Measurements from ENCODE around the gene TAF5. TPM values are rescaled to one million over a fixed set of nuclear protein-coding genes. Genes with fewer than 3 reads are reported as not detected.
A peak's percentile ranks its signal among the peaks of the same experiment; 100 is the strongest.

TAF5 gene
- total RNA-seq, 4 donors from 2014 or later = 4.0 to 6.7 (median 4.3) TPM

DNA sequence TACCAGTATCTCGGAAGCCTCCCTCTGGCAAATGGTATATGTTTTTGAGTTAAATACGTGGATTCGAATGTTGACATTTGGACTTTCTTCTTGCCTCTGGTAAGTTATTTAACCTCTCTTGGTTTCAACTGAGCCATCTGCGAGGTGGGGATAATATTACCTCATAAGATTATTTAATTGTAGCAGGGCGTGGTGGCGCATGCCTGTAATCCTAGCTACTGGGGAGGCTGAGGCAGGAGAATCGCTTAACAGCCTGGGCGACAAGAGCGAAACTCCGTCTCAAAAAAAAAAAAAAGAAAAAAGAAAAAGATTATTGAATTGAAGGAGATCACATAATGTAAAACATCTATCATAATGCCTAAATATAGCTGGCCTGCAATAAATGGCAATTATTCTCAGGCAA is 396 bp upstream of the TAF5 start:
- Histone ChIP-seq H3K9me3 (no peaks in the 10 kb centered on the region), H3K27ac (peak overlapping the region; percentile 43 to 93 (median 91)), H3K4me3 (peak overlapping the region; percentile 76 to 79), H3K4me1 (peaks cover 0 to 28% (median 0%) of the 10 kb centered on the region in 3 donors), H3K27me3 (no peaks in the 10 kb centered on the region), H3K36me3 (no peaks in the 10 kb centered on the region)
- no peak for ATAC-seq
- 62 to 71% methylated on average over 7 of the region's 10 CpGs for WGBS, 2 donors (ENCODE audit: low coverage in 1 of 2)
- TF ChIP-seq EP300 (IDR thresholded peaks at IDR 0.05) (no peak), POLR2A (IDR thresholded peaks at IDR 0.05) (no peak), POLR2AphosphoS5 (IDR thresholded peaks at IDR 0.05) (no peak)
- TF ChIP-seq, protein P1, sequence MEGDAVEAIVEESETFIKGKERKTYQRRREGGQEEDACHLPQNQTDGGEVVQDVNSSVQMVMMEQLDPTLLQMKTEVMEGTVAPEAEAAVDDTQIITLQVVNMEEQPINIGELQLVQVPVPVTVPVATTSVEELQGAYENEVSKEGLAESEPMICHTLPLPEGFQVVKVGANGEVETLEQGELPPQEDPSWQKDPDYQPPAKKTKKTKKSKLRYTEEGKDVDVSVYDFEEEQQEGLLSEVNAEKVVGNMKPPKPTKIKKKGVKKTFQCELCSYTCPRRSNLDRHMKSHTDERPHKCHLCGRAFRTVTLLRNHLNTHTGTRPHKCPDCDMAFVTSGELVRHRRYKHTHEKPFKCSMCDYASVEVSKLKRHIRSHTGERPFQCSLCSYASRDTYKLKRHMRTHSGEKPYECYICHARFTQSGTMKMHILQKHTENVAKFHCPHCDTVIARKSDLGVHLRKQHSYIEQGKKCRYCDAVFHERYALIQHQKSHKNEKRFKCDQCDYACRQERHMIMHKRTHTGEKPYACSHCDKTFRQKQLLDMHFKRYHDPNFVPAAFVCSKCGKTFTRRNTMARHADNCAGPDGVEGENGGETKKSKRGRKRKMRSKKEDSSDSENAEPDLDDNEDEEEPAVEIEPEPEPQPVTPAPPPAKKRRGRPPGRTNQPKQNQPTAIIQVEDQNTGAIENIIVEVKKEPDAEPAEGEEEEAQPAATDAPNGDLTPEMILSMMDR (IDR thresholded peaks at IDR 0.05) = no peak

DNA sequence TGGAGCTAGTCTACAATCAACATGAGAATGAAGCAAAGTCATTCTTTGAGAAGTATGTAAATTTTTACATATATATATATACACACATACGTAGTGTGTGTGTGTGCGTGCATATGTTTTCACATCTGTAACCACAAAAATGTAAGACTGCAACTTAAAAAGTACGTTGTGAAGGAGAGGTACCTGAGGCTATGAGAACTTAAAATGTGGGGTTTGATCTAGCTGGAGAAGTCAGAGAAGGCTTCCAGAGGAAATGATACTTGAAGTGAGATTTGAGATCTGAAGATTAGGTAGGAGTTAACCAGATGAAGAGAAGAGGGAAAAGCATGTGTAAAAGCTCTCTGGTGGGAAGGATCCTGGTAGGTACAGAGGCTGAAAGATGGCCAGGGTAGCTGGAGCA is 5.8 kb downstream of the TAF5 start:
- H3K36me3 ChIP-seq = peaks cover 0 to 51% of the 10 kb centered on the region in 2 donors
- no peak overlapping the region for H3K27ac ChIP-seq
- no peak for ATAC-seq
- H3K4me1 ChIP-seq = peaks cover 0 to 27% (median 0%) of the 10 kb centered on the region in 3 donors
- no peak overlapping the region for H3K4me3 ChIP-seq
- H3K9me3 ChIP-seq = no peaks in the 10 kb centered on the region
- TF ChIP-seq, protein P1 (IDR thresholded peaks at IDR 0.05) = no peak
- TF ChIP-seq POLR2AphosphoS5 (IDR thresholded peaks at IDR 0.05) (no peak), EP300 (IDR thresholded peaks at IDR 0.05) (no peak), POLR2A (IDR thresholded peaks at IDR 0.05) (no peak)
- WGBS, 2 donors (ENCODE audit: low coverage in 1 of 2) = 88 to 90% methylated on average over 3 of the region's 3 CpGs
- no peaks in the 10 kb centered on the region for H3K27me3 ChIP-seq

DNA sequence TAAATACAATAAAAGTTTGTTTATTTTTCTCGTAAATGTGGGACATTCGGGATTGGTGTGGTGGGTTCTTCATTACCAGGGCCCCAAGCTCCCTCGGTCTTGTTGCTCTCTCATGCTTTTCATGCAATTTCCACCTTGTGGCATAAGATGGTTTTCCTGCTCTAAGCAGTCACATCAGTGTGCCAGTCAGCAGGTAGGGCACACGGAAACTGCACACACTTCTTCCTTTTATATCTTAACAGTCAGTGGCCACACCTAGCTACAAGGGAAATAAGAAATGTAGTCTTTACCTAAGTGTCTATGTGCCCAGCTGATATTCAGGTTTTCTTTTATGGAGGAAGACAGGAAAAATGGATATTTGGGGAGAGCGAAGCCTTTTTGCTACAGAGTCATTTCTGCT is 6.5 kb downstream of the TAF5 start:
- Histone ChIP-seq H3K27me3 (no peaks in the 10 kb centered on the region), H3K4me3 (no peak overlapping the region), H3K36me3 (peaks cover 0 to 58% of the 10 kb centered on the region in 2 donors), H3K4me1 (peaks cover 0 to 20% (median 0%) of the 10 kb centered on the region in 3 donors), H3K9me3 (no peaks in the 10 kb centered on the region), H3K27ac (no peak overlapping the region)
- TF ChIP-seq POLR2AphosphoS5 (IDR thresholded peaks at IDR 0.05) (no peak), EP300 (IDR thresholded peaks at IDR 0.05) (no peak), POLR2A (IDR thresholded peaks at IDR 0.05) (no peak)
- TF ChIP-seq, protein P1 (IDR thresholded peaks at IDR 0.05) = no peak
- ATAC-seq = no peak
- 87 to 93% methylated on average over 3 to 5 of the region's 5 CpGs for WGBS, 2 donors (ENCODE audit: low coverage in 1 of 2)

DNA sequence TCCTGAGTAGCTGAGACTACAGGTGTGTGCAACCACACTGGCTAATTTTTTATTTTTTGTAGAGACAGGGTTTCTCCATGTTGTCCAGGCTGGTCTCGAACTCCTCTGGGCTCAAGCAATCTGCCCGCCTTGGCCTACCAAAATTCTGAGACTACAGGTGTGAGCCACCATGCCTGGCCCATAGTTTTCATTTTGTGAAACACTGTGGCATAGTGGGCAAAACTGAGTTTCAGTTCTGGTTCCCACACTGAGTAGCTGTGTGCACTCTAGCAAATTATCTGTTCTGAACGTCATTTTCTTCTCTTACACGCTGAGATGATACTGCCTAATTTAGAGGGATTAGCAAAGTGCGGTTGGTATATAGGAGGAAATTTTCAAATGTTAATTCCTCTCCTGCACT is 15.0 kb downstream of the TAF5 start:
- 86 to 93% methylated on average over 1 to 4 of the region's 5 CpGs for WGBS, 2 donors (ENCODE audit: low coverage in 1 of 2)
- H3K9me3 ChIP-seq = no peaks in the 10 kb centered on the region
- TF ChIP-seq POLR2AphosphoS5 (IDR thresholded peaks at IDR 0.05) (no peak), POLR2A (IDR thresholded peaks at IDR 0.05) (no peak), EP300 (IDR thresholded peaks at IDR 0.05) (no peak)
- TF ChIP-seq, protein P1 (IDR thresholded peaks at IDR 0.05) = no peak

DNA sequence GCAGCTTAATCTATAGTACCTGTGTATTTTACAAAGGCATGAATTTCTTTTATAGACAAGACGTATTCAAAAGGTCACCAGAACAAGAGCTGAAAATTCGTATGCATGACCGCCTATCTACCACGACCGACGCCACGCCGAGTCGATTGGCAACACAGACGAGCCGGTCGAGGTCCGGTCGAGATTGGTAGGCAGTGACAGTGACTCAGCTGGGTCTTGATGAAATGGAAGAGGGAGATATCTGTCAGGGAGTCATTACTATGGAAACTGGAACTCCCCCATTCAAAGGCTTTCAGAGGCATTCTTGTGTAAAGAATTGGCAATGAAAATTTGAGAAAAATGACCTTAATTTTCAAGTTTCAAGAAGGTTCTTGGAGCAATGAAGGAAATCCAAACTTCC is 26.4 kb downstream of the TAF5 start:
- Histone ChIP-seq H3K36me3 (peaks cover 0 to 44% of the 10 kb centered on the region in 2 donors), H3K4me1 (peaks cover 15 to 51% (median 18%) of the 10 kb centered on the region in 3 donors)
- 80 to 93% methylated on average over 4 to 14 of the region's 14 CpGs for WGBS, 2 donors (ENCODE audit: low coverage in 1 of 2)

More for the DNA sequence above, 15.0 kb downstream of the TAF5 start:
- no peaks in the 10 kb centered on the region for H3K27me3 ChIP-seq
- ATAC-seq = no peak
- peaks cover 2 to 93% of the 10 kb centered on the region in 2 donors for H3K36me3 ChIP-seq
- H3K27ac ChIP-seq = no peak overlapping the region
- H3K4me3 ChIP-seq = no peak overlapping the region
- H3K4me1 ChIP-seq = no peaks in the 10 kb centered on the region

More for the DNA sequence above, 26.4 kb downstream of the TAF5 start:
- TF ChIP-seq EP300 (IDR thresholded peaks at IDR 0.05) (no peak), POLR2A (IDR thresholded peaks at IDR 0.05) (no peak)
- no peaks in the 10 kb centered on the region for H3K9me3 ChIP-seq
- H3K27me3 ChIP-seq = no peaks in the 10 kb centered on the region
- no peak overlapping the region for H3K27ac ChIP-seq
- no peak overlapping the region for H3K4me3 ChIP-seq
- no peak for ATAC-seq

Data from gastroesophageal sphincter (tissue), 4 donors.